H7 (cell line): ENCODE measurements around the gene RPUSD3. TPM values are rescaled to one million over a fixed set of nuclear protein-coding genes. Genes with fewer than 3 reads are reported as not detected.

Experiments
- DNase-seq: peaks from one replicate; pipeline ENCODE4 v3.0.0; 2012
- H3K27me3 ChIP-seq: 2 replicates; pipeline ENCODE4 v1.6.0; 2011; ENCODE audit warnings: mild to moderate bottlenecking, low read length; ENCODE audit not compliant: control insufficient read depth, insufficient read depth
- H3K36me3 ChIP-seq: replicated peaks from 2 replicates; pipeline ENCODE4 v1.5.1; 2011; ENCODE audit warnings: low read length; ENCODE audit not compliant: control insufficient read depth, insufficient read depth
- H3K4me3 ChIP-seq: 2 replicates; pipeline ENCODE4 v1.5.1; 2011; ENCODE audit warnings: low read depth, mild to moderate bottlenecking, control low read depth, low read length, moderate library complexity; ENCODE audit not compliant: insufficient read depth
- total RNA-seq: library from RNA; depleted of rRNA; stranded (reverse); fragments of >200 nt; shearing (Covaris generic); gene quantifications from 2 replicates; pipeline ENCODE4 v1.2.3, GENCODE V29; 2014

RPUSD3 gene
- total RNA-seq, 1 experiment from 2014 or later: 117 TPM

DNA sequence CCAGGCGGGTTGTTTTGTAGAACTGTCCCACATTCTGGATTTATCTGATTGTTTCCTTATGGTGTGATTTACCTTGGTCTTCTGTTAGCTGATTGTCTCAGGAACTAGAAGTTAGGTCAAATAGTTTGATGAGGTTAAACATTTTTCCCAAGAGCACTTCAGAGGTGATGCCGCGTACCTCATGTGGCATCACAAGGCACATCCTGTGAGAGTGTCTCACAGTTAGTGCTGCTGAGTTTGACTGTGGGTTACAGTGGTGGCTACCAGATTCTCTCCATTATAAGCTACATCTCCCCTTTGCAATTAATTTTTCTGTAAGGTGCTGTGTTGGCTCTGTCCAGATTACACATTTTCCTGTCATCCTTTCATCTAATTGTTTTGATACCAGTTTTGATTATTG is 12.6 kb downstream of the RPUSD3 start:
- peaks cover 2% of the 10 kb centered on the region for H3K36me3 ChIP-seq
- H3K4me3 ChIP-seq: no peak overlapping the region
- DNase-seq: no peak
- no peaks in the 10 kb centered on the region for H3K27me3 ChIP-seq

DNA sequence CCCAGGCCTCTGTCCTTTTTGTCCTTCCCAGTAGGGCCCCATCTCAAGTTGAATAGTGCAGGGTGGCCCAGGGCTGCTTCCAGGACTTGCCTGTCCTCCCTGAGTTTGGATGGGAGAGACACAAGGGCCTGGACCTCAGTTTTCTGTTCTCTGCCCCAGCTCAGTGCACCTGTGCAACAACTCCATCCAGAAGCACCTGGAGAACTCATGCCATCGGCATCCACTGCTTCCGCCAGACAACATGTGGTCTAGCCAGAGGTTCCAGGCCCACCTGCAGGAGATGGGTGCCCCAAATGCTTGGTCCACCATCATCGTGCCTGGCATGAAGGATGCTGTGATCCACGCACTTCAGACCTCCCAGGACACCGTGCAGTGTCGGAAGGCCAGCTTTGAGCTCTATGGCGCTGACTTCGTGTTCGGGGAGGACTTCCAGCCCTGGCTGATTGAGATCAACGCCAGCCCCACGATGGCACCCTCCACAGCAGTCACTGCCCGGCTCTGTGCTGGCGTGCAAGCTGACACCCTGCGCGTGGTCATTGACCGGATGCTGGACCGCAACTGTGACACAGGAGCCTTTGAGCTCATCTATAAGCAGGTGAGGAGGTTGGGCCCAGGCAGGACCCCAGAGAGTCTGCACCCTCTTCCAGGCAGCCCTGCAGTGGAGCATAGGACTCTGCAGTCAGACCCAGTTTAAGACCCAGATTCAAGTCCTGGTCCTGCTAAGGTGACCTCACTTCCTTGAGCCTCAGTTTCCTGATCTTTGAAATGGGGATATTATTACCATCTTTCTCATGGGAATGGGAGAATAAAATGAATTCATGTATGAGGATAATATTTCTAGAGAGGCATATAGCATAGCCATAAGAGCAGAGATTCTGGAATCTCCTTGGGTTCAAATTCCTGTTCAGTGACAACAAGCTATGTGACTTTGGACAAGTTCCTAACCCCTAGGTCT is 14.7 kb downstream of the RPUSD3 start:
- DNase-seq: no peak

DNA sequence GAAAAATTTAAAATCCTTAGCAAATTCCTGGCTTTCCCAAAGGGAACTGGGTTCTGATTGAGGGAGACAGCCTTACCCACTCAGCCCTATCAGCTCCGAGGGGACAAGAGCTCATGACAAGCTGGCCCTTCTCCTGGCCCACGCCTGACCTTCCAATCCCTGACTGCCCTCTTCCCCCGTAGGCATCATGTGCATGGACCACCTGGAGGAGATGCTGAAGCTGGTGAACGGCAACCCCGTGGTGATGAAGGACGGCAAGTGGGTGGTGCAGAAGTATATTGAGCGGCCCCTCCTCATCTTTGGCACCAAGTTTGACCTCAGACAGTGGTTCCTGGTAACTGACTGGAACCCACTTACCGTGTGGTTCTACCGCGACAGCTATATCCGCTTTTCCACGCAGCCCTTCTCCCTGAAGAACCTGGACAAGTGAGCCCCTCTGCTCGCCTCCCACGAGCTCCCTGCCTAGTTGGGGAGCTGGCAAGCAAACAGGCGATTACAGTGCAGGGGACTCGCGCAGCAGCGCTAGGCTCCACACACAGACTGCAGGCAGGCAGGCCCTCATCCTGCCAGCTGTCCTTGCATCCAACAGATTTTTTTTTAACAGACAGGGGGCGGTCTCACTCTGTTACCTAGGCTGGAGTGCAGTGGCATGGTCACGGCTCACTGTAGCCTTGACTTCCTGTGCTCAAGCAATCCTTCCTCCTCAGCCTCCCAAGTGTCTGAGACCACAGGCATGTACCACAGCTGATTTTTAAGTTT is 16.8 kb downstream of the RPUSD3 start:
- no peak overlapping the region for H3K4me3 ChIP-seq
- H3K36me3 ChIP-seq: no peaks in the 10 kb centered on the region; the same call in 1 of the 2 replicates
- DNase-seq: peak; percentile 82
- H3K27me3 ChIP-seq: no peaks in the 10 kb centered on the region

More for the DNA sequence above, 14.7 kb downstream of the RPUSD3 start:
- Histone ChIP-seq H3K36me3 (no peaks in the 10 kb centered on the region; the same call in 1 of the 2 replicates), H3K27me3 (no peaks in the 10 kb centered on the region), H3K4me3 (no peak overlapping the region)

DNA sequence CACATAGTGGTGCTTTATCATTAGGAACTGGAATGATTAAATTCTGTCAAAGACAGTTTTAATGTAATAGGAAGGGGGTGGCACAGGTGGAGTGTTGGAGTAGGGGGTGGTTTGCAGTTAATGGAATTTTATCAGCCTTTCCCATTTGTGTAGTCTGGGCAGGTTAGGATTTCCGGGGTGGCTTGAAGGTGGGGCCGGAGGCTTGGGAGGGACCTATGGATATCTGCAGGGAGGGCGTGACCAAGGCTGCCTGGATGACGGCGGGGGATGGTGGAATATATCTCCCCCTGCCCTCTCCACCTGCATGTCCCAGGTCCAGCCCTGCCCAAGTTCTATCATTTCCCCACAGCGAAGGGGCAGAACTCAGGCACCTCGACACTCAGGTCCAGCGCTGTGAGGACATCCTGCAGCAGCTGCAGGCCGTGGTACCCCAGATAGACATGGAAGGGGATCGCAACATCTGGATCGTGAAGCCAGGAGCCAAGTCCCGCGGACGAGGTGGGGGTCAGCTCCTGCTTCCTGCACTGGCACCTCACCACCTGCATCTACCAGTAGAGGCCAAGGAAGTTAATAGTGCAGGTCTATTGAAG is 18.3 kb downstream of the RPUSD3 start:
- DNase-seq: no peak
- H3K4me3 ChIP-seq: no peak overlapping the region

GRCh38 chr3:9820946-9821345 is 22.9 kb downstream of the RPUSD3 start:
- Histone ChIP-seq H3K27me3 (no peaks in the 10 kb centered on the region; the same call in 1 of the 2 replicates), H3K36me3 (no peaks in the 10 kb centered on the region; the same call in 1 of the 2 replicates), H3K4me3 (no peak overlapping the region)
- DNase-seq: peak; percentile 82

More for the DNA sequence above, 18.3 kb downstream of the RPUSD3 start:
- H3K36me3 ChIP-seq: no peaks in the 10 kb centered on the region; the same call in 1 of the 2 replicates
- no peaks in the 10 kb centered on the region for H3K27me3 ChIP-seq

GRCh38 chr3:9820543-9820942 is 23.3 kb downstream of the RPUSD3 start:
- Histone ChIP-seq H3K36me3 (no peaks in the 10 kb centered on the region), H3K4me3 (no peak overlapping the region), H3K27me3 (no peaks in the 10 kb centered on the region; the same call in 1 of the 2 replicates)
- no peak for DNase-seq

DNA sequence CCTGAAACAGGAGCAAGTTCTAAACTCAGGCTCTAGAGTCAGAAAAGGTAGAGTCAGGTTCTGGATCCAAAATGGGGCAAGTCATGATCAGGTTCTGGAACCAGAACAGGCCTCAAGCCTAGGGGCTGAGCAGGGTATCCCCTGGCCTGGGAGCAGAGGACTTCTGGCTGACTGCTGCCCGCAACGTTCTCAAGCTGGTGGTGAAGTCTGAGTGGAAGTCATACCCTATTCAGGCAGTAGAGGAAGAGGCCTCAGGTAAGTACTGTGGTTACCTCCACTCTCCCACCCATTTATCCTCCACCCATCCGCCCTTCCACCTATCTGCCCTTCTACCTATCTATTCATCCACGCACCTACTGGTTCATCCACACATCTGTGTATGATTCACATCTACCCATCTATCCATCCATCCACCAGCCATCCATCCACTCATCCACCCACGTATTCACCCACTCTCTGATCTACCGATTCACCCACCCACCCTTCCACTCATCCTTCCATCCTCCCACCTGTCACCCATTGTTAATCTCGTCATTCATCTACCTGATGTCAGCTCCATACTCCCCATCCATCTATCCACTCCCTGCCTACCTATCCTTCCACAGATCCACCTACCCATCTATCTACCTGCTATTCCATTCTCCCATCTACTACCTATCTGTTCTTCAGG is 25.0 kb downstream of the RPUSD3 start:
- Histone ChIP-seq H3K4me3 (no peak overlapping the region), H3K36me3 (no peaks in the 10 kb centered on the region), H3K27me3 (no peaks in the 10 kb centered on the region; the same call in 1 of the 2 replicates)
- no peak for DNase-seq

DNA sequence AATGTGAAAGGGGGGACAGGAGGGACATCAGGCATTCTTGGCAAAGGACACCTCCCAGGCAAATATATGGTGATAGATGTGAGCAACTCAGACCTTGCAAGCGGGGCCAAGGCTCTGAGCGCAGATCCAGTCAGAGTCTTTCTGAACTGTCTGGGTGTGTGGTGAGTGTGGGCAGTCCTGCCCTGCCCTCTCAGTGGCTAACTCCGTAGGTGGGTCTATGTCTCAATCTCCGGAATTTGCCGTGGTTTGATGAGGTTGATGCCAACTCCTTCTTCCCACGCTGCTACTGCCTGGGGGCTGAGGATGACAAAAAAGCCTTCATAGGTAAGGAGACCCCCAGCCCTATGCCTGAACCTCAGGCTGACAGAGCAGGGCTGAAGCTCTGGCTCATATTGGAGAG is 26.4 kb downstream of the RPUSD3 start:
- no peak for DNase-seq
- Histone ChIP-seq H3K36me3 (no peaks in the 10 kb centered on the region), H3K4me3 (no peak overlapping the region), H3K27me3 (no peaks in the 10 kb centered on the region; the same call in 1 of the 2 replicates)

- Histone ChIP-seq H3K4me3 (no peak overlapping the region), H3K36me3 (no peaks in the 10 kb centered on the region), H3K27me3 (no peaks in the 10 kb centered on the region; the same call in 1 of the 2 replicates)
- no peak for DNase-seq
These were observed 27.8 kb downstream of the RPUSD3 start for GRCh38 chr3:9815986-9816385.

- H3K4me3 ChIP-seq: no peak overlapping the region
- H3K27me3 ChIP-seq: peaks cover 8% of the 10 kb centered on the region; the same call in 1 of the 2 replicates
- DNase-seq: no peak
- H3K36me3 ChIP-seq: no peaks in the 10 kb centered on the region
These were observed 30.8 kb downstream of the RPUSD3 start for GRCh38 chr3:9812870-9813483.

DNA sequence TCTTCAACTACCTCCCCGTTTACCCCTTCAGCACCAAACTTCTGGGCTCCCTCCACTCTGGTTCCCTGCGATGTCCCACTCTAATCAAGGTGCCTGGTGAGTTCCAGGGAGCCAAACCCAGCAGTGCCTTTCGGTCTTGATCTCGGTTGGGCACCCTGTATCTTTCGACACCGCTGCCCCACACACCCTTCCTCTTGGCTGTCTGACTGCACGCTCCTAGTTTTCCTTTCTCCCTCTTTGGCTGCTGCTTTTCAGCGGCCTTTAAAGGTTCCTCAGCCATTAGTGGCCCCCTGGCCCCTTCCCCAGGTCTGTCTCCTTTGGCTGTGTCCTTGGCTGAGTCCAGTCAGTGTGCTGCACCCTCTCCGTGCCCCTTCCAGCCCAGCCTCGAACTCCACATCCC is 33.0 kb downstream of the RPUSD3 start:
- H3K4me3 ChIP-seq: peak overlapping the region; percentile 67; the same call in 1 of the 2 replicates
- peaks cover 8% of the 10 kb centered on the region; the same call in 1 of the 2 replicates for H3K27me3 ChIP-seq
- H3K36me3 ChIP-seq: peaks cover 2% of the 10 kb centered on the region; the same call in 1 of the 2 replicates
- DNase-seq: no peak

- peak; percentile 83 for DNase-seq
- Histone ChIP-seq H3K4me3 (peak overlapping the region; percentile 67), H3K36me3 (peaks cover 4% of the 10 kb centered on the region), H3K27me3 (peaks cover 8% of the 10 kb centered on the region; the same call in 1 of the 2 replicates)
These were observed 33.4 kb downstream of the RPUSD3 start for GRCh38 chr3:9810433-9810770.

DNA sequence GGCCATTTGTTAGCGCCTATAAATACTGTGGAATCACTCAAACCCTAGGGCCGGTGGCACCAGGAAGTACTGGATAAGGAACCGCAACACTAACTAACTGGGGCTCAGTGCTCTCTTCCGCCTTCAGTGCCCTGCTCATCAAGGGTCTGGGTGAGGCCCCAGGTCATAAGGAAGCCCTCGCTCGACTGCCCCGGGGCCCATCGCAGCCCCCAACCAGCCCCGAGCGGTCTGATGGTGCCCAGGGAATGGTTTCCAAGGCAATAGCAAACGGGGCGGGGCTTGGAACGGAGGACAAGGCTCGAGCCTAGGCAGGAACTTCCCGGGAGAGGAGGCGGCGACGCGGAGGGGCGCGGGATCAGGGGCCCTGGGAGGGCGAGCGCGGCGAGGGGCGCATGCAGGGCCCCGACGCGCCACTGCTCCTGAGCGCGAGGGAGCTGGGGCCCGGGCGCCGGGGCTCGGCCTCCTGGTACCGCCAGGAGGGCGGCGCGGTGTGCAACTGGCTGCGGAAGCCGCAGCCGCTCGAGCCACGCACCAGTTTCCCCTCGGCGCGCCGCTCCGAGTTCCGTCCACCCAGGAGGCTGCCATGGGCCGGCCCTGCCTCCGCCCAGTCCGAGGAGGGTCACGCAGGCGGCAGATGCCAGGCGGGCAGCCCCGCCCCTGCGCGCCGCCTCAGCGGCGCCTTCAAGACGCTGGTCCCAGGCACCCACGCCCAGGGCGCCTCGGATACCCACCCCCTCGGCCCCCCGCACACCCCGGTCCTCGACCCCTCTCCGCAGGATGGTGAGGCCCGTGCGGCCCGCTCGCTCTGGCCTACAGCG is 34.0 kb downstream of the RPUSD3 start, which contains the start of gene TTLL3:
Gene TTLL3, plus strand, starts transcription at position 648 of the 818 bp plus-strand sequence. CDS start 400 bp downstream, outside the sequence.
- peak within 1 kb of the TSS; percentile 67 for H3K4me3 ChIP-seq
- H3K36me3 ChIP-seq: peaks cover 7% of the 10 kb centered on the region
- peak; percentile 92 for DNase-seq
- peaks cover 8% of the 10 kb centered on the region; the same call in 1 of the 2 replicates for H3K27me3 ChIP-seq
